GM18508 (cell line): ENCODE measurements around the gene FGR.
"Not testable (repeated sequence)": the region's sequence is repeated elsewhere in the genome, so short reads cannot be mapped to it uniquely, and the experiment has no call there.

Experiments
- ATAC-seq: cut with Tn5 transposase; IDR thresholded peaks from one replicate; pipeline ENCODE4 v1.9.1; 2021; ENCODE audit warnings: moderate number of reproducible peaks; ENCODE audit not compliant: insufficient read depth, unreplicated experiment

Gene FGR

GRCh38 chr1:27661412-27662075 is 26.6 kb upstream of the FGR start:
- no peak for ATAC-seq

DNA sequence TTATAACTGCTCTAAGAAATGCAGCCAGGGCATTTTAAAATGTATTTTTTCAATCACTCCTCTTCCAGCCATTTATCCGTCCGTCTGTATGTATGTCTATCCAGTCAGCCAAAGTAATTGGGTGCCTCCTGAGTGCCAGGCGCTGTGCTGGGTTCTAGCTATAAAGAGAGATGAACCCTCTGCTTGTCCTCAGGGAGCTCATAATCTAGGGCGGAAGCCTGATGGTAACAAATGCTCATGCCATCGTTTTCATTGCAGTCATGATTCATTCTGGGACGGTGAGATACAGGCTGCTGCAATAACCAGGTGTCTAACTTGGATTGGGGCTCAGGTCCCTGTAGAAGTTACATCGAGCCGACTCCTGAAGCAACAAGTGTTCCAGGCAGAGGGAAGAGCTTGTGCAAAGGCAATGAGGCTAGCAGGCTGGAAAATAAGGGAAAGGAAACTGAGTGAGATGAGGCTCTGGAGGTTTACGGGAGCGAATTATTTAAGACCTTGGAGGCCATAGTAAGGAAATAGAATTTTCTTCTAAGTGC is 25.4 kb upstream of the FGR start:
- no peak for ATAC-seq

GRCh38 chr1:27659497-27660299 is 24.7 kb upstream of the FGR start:
- ATAC-seq = no peak

GRCh38 chr1:27658951-27659496 is 24.0 kb upstream of the FGR start:
- no peak for ATAC-seq

GRCh38 chr1:27656157-27656893 is 21.3 kb upstream of the FGR start:
- no peak for ATAC-seq

GRCh38 chr1:27655151-27655937 is 20.4 kb upstream of the FGR start:
- no peak for ATAC-seq

DNA sequence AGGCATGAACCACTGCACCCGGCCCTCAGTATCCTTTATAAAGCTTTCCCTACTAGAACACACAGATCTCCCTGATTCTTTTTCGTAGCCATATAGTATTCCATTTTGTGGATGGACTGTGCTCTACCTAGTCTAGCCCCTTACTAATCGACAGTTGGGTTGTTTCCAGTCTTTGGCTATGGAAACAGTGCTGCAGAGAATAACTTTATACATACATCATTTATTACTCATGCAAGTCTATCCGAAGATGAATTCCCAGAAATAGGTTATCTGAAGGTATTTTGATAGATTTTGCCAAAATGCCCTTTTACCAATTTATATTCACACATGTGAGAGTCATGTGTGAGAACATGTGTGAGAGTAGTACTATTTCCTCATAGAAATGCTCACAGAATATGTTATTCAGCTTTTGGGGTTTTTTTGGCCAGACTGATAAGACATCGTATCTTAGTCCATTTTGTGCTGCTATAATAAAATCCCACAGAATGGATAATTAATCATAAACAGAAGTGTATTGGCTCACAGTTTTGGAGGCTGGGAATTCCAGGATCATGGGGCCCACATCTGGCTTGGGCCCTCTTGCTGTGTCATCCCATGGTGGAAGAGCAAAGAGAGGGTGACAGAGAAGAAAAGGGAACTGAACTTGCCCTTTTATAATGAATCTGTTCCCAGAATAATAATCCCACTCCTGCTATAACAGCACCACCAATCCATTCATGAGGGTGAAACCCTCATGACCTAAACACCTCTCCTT is 17.3 kb upstream of the FGR start:
- ATAC-seq = no peak

DNA sequence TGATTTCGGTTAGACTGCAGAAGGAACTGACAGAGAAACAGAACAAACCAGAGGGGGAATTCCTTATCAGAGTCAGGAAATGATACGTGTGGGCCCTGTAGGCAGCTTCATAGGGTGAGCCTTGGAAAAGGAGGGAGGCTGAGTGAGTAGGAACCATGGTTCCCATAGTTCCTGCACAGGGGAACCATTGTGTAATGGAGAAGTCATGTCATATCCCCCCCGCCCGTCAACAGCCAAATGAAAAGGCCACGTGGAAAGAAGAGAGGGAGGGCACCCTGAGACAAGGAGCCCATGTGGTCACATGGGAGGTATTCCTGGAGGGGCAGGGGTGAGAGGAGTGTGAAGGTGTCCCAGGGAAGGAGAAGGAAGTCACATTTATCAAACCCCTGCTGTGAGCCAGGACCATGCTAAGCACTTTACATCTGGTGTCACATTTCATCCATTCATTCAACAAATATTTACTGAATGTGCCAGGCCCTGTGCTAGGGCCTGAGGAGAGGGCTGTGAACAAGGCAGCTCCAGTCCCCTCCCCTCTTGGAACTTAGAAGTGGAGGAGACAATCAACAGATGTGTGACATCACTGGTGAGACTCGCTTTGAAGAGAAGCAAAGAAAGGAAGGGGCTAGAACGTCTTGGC is 15.7 kb upstream of the FGR start:
- ATAC-seq = no peak

- ATAC-seq = no peak
Measured at GRCh38 chr1:27650171-27650538, 15.2 kb upstream of the FGR start.

- no peak for ATAC-seq
Measured at GRCh38 chr1:27649306-27649635, 14.3 kb upstream of the FGR start.

- ATAC-seq = no peak
Measured at GRCh38 chr1:27648602-27649305, 13.8 kb upstream of the FGR start.

- no peak for ATAC-seq
Measured at GRCh38 chr1:27647328-27647727, 12.3 kb upstream of the FGR start.

- no peak for ATAC-seq
Measured at GRCh38 chr1:27646676-27647075, 11.7 kb upstream of the FGR start.

GRCh38 chr1:27645071-27645415 is 10.1 kb upstream of the FGR start:
- ATAC-seq = no peak

DNA sequence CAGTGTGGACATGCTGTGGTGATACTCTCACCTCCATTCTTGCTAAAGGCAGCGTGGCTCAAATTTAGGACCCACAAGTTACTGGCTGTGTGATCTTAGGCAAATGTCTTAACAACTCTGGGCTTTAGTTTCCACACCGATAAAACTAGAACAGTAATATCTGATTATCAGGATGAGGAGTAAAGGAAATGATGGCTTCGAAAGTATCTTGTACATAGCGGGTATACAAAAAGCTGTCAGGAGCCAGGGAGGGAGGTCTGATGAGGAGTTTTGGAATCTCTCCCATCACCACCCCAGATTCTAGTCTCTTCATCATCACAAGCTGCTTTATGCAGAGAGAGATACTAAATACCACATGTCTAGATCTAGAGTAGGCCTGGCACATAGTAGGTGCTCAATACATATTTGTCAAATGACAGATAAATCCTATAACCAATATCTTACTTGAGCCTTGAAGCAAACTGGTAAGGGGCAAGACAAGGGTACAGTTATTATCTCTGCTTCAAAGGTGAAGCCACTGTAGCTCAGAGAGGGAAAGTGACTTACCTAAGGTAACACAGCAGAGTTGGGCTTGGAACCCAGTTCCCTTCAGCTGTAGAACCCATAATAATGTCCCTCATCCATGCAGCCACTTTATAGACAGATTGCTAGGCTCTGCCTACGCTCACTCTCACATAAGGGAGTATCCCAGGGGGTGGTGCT is 9.5 kb upstream of the FGR start:
- no peak for ATAC-seq

- ATAC-seq = no peak
Measured at GRCh38 chr1:27643600-27644368, 8.8 kb upstream of the FGR start.

DNA sequence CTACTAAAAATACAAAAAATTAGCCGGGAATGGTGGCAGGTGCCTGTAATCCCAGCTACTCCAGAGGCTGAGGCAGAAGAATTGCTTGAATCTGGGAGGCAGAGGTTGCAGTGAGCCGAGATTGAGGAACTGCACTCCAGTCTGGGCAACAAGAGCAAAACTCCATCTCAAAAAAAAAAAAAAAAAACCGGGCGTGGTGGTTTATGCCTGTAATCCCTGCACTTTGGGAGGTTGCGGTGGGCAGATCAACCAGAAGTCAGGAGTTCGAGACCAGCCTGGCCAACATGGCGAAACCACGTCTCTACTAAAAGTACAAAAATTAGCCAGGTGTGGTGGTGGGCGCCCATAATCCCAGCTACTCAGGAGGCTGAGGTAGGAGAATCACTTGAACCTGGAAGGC is 5.5 kb upstream of the FGR start:
- ATAC-seq = not testable (repeated sequence)
